Adrenal gland (tissue), 12 donors: ENCODE measurements around the gene SNX5. TPM values are rescaled to one million over a fixed set of nuclear protein-coding genes. Genes with fewer than 3 reads are reported as not detected.

Source experiments
- DNase-seq, 7 donors: peaks; one replicate each; pipeline ENCODE4 v3.0.0-alpha.2; 2019 to 2020
- H3K27ac ChIP-seq, 5 donors: fragments of 200-600 bp; sonication (generic) in 4 of 5; 1 replicate in 3 of 5; 2 replicates in 2 of 5; pipeline versions ENCODE4 v1.5.1 to v1.8.0; 2016 to 2020; ENCODE audit warnings: mild to moderate bottlenecking in 1 of 5
- H3K27me3 ChIP-seq: fragments of 200-600 bp; 2 replicates; pipeline ENCODE4 v1.8.0; 2021
- H3K36me3 ChIP-seq, 2 donors: fragments of 200-600 bp; replicated peaks in 1 of 2; 1 replicate in 1 of 2; 2 replicates in 1 of 2; pipeline versions ENCODE4 v1.5.1 to v1.8.0; 2018 to 2022
- H3K4me1 ChIP-seq, 2 donors: fragments of 200-600 bp; replicated peaks in 1 of 2; 1 replicate in 1 of 2; 2 replicates in 1 of 2; pipeline versions ENCODE4 v1.5.1 to v1.8.0; 2018 to 2021
- H3K4me3 ChIP-seq, 4 donors: fragments of 200-600 bp; sonication (generic) in 3 of 4; one replicate each; pipeline ENCODE4 v1.5.1; 2016 to 2018
- H3K9me3 ChIP-seq, 3 donors: fragments of 200-600 bp; sonication (generic) in 1 of 3; replicated peaks in 1 of 3; 1 replicate in 2 of 3; 2 replicates in 1 of 3; pipeline versions ENCODE4 v1.5.1 to v1.8.0; 2016 to 2021
- CTCF ChIP-seq, 6 experiments: fragments of 450-650 bp in 4 of 6; fragments of 200-600 bp in 2 of 6; sonication (generic) in 1 of 6; IDR thresholded peaks; 1 replicate in 5 of 6; 2 replicates in 1 of 6; pipeline versions ENCODE4 v1.5.1 to v1.8.0; 2016 to 2021; ENCODE audit warnings: antibody characterized with exemption in 6 of 6, mild to moderate bottlenecking in 2 of 6, moderate library complexity in 1 of 6
- POLR2A ChIP-seq, 2 donors: fragments of 450-650 bp; IDR thresholded peaks; one replicate each; pipeline ENCODE4 v1.6.1; 2017; ENCODE audit warnings: antibody characterized with exemption in 2 of 2, mild to moderate bottlenecking in 2 of 2, moderate library complexity in 1 of 2
- WGBS, 4 donors: extraction: QIAGEN DNeasy Blood & Tissue Kit in 2 of 4; methylation state at CpG; one replicate each; pipeline versions ENCODE4 v1.1.5 to v1.1.7; 2013 to 2017; 5-methylcytosine and 5-hydroxymethylcytosine counted together
- intact Hi-C, 2 donors: fragments of 100-400 bp; cut with DNase I; formaldehyde crosslinking; loops; one replicate each; pipeline versions ENCODE4 v1.14.1 to v1.15.0; 2022 to 2023
- polyA plus RNA-seq, 3 donors: library from polyadenylated mRNA; stranded (reverse); fragments of 200-250 nt in 2 of 3; fragments of 350-450 nt in 1 of 3; fragmentation: Illumina TruSeq in 1 of 3; extraction: RNeasy Lipid Tissue Mini Kit (QIAGEN cat#74804) in 1 of 3; gene quantifications; one replicate each; pipeline ENCODE4 v1.2.3, GENCODE V29; 2013 to 2014
- total RNA-seq, 9 donors: library from RNA; depleted of rRNA in 4 of 9; stranded (reverse); fragments of >200 nt in 4 of 9; fragments of 120-200 nt in 1 of 9; fragmentation: NEBNext Ultra II Directional in 1 of 9; extraction: Animal tissue kit (Norgen Biotek cat#: 25700) in 1 of 9; gene quantifications; one replicate each; pipeline versions ENCODE4 v1.1.0 to v1.2.4, GENCODE V29; 2013 to 2023
- donor health status: healthy with polysubstance abuse.
- donor health status: Bipolar disorder and iron deficiency.
- donor health status: DM: yes; HTN: yes; CAD: no.
- donor health status: DM: no; HTN: no; CAD: no.
- donor health status: DM: no; HTN: no; CAD: no.
- donor health status: DM: yes; HTN: yes; CAD: no.

Gene SNX5
- total and polyA plus RNA-seq, 12 donors = 103 to 201 (median 144) TPM

DNA sequence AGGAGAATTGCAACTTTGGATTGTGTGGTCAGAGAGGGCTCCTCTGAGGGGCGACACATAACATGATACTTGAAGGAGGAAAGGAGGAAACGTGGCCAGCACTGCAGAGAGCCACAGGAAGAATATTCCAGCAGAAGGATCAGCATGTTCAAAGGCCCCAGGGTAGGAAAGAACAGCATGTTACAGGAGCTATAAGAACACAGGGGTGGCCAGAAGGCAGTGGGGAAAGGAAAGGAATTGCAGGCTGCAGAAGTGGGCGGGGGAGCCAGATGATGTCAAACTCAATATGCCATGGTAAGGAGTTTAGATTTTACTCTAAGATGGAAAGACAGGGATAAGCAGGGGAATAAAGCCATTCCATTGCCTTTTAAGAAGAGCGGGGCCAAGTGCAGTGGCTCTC lies 31.0 kb upstream of the SNX5 start:
- H3K36me3 ChIP-seq = no peaks in the 10 kb centered on the region
- H3K27ac ChIP-seq = no peak overlapping the region
- intact Hi-C loops = loop anchor here (10.0 kb wide), 2 partner anchors 325 to 495 kb away; no protein-coding TSS in a partner anchor
- no peak overlapping the region for H3K4me3 ChIP-seq
- no peaks in the 10 kb centered on the region for H3K27me3 ChIP-seq
- 84 to 89% (median 88%) methylated on average over 4 of the region's 4 CpGs for WGBS, 4 donors
- DNase-seq = no peak
- TF ChIP-seq CTCF (IDR thresholded peaks at IDR 0.05) (no peak), POLR2A (IDR thresholded peaks at IDR 0.05) (no peak)
- no peaks in the 10 kb centered on the region for H3K9me3 ChIP-seq
- H3K4me1 ChIP-seq = peaks cover 0 to 8% of the 10 kb centered on the region in 2 donors

GRCh38 chr20:17998446-17998845 lies 29.9 kb upstream of the SNX5 start:
- Histone ChIP-seq H3K4me1 (peaks cover 0 to 8% of the 10 kb centered on the region in 2 donors), H3K9me3 (no peaks in the 10 kb centered on the region), H3K4me3 (no peak overlapping the region), H3K36me3 (no peaks in the 10 kb centered on the region), H3K27ac (no peak overlapping the region), H3K27me3 (no peaks in the 10 kb centered on the region)
- TF ChIP-seq CTCF (IDR thresholded peaks at IDR 0.05) (no peak), POLR2A (IDR thresholded peaks at IDR 0.05) (no peak)
- DNase-seq = no peak
- 87 to 94% (median 88%) methylated on average over 5 of the region's 5 CpGs for WGBS, 4 donors
- intact Hi-C loops = loop anchor here (10.0 kb wide), 2 partner anchors 324 to 494 kb away; no protein-coding TSS in a partner anchor

- TF ChIP-seq POLR2A (IDR thresholded peaks at IDR 0.05) (no peak), CTCF (IDR thresholded peaks at IDR 0.05) (peak; percentile 94 to 100 (median 97))
- intact Hi-C loops = loop anchor here (10.0 kb wide), 2 partner anchors 321 to 491 kb away; no protein-coding TSS in a partner anchor
These were observed 27.6 kb upstream of the SNX5 start for GRCh38 chr20:17995967-17996819.

GRCh38 chr20:17993546-17993945 lies 25.0 kb upstream of the SNX5 start:
- no peaks in the 10 kb centered on the region for H3K36me3 ChIP-seq
- intact Hi-C loops = loop anchor here (10.0 kb wide), 2 partner anchors 319 to 489 kb away; no protein-coding TSS in a partner anchor
- peak overlapping the region in 2 of 5 donors; percentile 26 to 58 for H3K27ac ChIP-seq
- no peak for DNase-seq
- H3K27me3 ChIP-seq = no peaks in the 10 kb centered on the region
- no peak for TF ChIP-seq CTCF (IDR thresholded peaks at IDR 0.05)
- no peak for TF ChIP-seq POLR2A (IDR thresholded peaks at IDR 0.05)
- WGBS, 4 donors = 77 to 96% (median 79%) methylated on average over 3 of the region's 3 CpGs
- H3K4me1 ChIP-seq = peaks cover 0 to 5% of the 10 kb centered on the region in 2 donors
- H3K4me3 ChIP-seq = no peak overlapping the region
- H3K9me3 ChIP-seq = no peaks in the 10 kb centered on the region

More at GRCh38 chr20:17995967-17996819, 27.6 kb upstream of the SNX5 start:
- Histone ChIP-seq H3K4me3 (no peak overlapping the region), H3K4me1 (peaks cover 0 to 5% of the 10 kb centered on the region in 2 donors), H3K36me3 (no peaks in the 10 kb centered on the region), H3K9me3 (no peaks in the 10 kb centered on the region), H3K27ac (peak overlapping the region in 1 of 5 donors; percentile 15), H3K27me3 (no peaks in the 10 kb centered on the region)
- DNase-seq = peak; percentile 43 to 84 (median 61)
- WGBS, 4 donors = 12 to 18% (median 15%) methylated on average over 16 of the region's 16 CpGs
